ENCODE measurements around the gene SOSTDC1.

Gene SOSTDC1

DNA sequence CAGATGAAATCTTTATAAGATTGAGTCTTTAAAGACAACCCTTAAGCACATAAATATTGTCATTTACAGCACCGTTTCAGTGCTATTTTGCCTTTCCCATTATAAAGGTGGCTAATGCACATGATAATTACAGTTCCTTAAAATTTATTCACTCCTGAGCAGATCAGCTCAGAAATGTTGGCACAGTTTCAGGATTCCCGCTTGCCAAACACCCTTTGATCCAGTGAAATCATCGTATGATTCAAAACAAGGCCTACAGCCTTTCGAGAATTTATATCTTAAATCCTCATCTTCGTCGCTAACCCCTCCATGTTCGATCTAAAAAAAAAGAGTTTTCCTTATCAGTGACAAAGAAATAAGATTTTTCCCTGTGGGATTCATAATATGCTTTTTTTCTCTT lies 14.1 kb upstream of the SOSTDC1 start (continued):
- TF ChIP-seq, protein P1, sequence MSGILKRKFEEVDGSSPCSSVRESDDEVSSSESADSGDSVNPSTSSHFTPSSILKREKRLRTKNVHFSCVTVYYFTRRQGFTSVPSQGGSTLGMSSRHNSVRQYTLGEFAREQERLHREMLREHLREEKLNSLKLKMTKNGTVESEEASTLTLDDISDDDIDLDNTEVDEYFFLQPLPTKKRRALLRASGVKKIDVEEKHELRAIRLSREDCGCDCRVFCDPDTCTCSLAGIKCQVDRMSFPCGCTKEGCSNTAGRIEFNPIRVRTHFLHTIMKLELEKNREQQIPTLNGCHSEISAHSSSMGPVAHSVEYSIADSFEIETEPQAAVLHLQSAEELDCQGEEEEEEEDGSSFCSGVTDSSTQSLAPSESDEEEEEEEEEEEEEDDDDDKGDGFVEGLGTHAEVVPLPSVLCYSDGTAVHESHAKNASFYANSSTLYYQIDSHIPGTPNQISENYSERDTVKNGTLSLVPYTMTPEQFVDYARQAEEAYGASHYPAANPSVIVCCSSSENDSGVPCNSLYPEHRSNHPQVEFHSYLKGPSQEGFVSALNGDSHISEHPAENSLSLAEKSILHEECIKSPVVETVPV (CRISPR knock-in tag; IDR thresholded peaks at IDR 0.05): no peak
- TF ChIP-seq GLIS3 (CRISPR knock-in tag; IDR thresholded peaks at IDR 0.05) (no peak), ZFP30 (CRISPR knock-in tag; IDR thresholded peaks at IDR 0.05) (no peak), RARB (CRISPR knock-in tag; IDR thresholded peaks at IDR 0.05) (no peak), ZC3H10 (CRISPR knock-in tag; IDR thresholded peaks at IDR 0.05) (no peak), ZNF8 (CRISPR knock-in tag; IDR thresholded peaks at IDR 0.05) (no peak)

DNA sequence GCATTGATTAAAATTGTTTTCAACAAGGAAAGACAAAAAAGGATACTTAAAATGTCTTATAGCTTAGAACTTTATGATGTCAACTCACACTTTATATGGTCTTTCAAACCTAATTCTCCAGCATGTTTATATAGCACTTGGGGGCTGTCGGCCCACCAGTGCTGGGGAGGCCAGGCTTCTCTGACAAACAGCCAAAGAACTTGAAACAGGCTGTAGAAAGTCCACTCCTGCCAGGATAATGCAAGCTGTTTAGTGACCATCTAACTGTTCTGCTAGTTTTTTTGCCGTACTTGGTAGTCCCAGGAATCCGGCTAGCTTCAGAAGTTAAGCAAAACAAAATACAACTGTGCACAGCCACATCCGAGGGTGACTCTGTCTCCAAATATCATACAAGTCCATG lies 13.6 kb upstream of the SOSTDC1 start:
- TF ChIP-seq ZNF565 (CRISPR knock-in tag; conservative IDR thresholded peaks at IDR 0.05; ENCODE audit: low read depth): no peak
- TF ChIP-seq GLIS3 (CRISPR knock-in tag; IDR thresholded peaks at IDR 0.05): no peak
- TF ChIP-seq, protein P2, sequence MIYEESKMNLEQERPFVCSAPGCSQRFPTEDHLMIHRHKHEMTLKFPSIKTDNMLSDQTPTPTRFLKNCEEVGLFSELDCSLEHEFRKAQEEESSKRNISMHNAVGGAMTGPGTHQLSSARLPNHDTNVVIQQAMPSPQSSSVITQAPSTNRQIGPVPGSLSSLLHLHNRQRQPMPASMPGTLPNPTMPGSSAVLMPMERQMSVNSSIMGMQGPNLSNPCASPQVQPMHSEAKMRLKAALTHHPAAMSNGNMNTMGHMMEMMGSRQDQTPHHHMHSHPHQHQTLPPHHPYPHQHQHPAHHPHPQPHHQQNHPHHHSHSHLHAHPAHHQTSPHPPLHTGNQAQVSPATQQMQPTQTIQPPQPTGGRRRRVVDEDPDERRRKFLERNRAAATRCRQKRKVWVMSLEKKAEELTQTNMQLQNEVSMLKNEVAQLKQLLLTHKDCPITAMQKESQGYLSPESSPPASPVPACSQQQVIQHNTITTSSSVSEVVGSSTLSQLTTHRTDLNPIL (CRISPR knock-in tag; IDR thresholded peaks at IDR 0.05; ENCODE audit: low read depth): no peak
- TF ChIP-seq ZFP3 (CRISPR knock-in tag; IDR thresholded peaks at IDR 0.05): no peak
- TF ChIP-seq ZFP30 (CRISPR knock-in tag; IDR thresholded peaks at IDR 0.05): no peak
- TF ChIP-seq, protein P1 (CRISPR knock-in tag; IDR thresholded peaks at IDR 0.05): no peak
- TF ChIP-seq ZNF70 (CRISPR knock-in tag; IDR thresholded peaks at IDR 0.05): no peak
- TF ChIP-seq BACH2 (CRISPR knock-in tag; IDR thresholded peaks at IDR 0.05; ENCODE audit: borderline replicate concordance): no peak
- TF ChIP-seq ZC3H10 (CRISPR knock-in tag; IDR thresholded peaks at IDR 0.05): no peak
- no peak for TF ChIP-seq CSDC2 (CRISPR knock-in tag; IDR thresholded peaks at IDR 0.05)
- no peak for TF ChIP-seq TCF4 (CRISPR knock-in tag; IDR thresholded peaks at IDR 0.05; ENCODE audit: borderline replicate concordance)
- TF ChIP-seq TOX (CRISPR knock-in tag; IDR thresholded peaks at IDR 0.05; ENCODE audit: borderline replicate concordance): no peak
- TF ChIP-seq RARB (CRISPR knock-in tag; IDR thresholded peaks at IDR 0.05): no peak
- TF ChIP-seq, protein P3, sequence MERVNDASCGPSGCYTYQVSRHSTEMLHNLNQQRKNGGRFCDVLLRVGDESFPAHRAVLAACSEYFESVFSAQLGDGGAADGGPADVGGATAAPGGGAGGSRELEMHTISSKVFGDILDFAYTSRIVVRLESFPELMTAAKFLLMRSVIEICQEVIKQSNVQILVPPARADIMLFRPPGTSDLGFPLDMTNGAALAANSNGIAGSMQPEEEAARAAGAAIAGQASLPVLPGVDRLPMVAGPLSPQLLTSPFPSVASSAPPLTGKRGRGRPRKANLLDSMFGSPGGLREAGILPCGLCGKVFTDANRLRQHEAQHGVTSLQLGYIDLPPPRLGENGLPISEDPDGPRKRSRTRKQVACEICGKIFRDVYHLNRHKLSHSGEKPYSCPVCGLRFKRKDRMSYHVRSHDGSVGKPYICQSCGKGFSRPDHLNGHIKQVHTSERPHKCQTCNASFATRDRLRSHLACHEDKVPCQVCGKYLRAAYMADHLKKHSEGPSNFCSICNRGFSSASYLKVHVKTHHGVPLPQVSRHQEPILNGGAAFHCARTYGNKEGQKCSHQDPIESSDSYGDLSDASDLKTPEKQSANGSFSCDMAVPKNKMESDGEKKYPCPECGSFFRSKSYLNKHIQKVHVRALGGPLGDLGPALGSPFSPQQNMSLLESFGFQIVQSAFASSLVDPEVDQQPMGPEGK (CRISPR knock-in tag; IDR thresholded peaks at IDR 0.05; ENCODE audit: borderline replicate concordance): no peak
- no peak for TF ChIP-seq ARNTL (CRISPR knock-in tag; IDR thresholded peaks at IDR 0.05; ENCODE audit: borderline replicate concordance, low read depth)
- TF ChIP-seq, protein P4, sequence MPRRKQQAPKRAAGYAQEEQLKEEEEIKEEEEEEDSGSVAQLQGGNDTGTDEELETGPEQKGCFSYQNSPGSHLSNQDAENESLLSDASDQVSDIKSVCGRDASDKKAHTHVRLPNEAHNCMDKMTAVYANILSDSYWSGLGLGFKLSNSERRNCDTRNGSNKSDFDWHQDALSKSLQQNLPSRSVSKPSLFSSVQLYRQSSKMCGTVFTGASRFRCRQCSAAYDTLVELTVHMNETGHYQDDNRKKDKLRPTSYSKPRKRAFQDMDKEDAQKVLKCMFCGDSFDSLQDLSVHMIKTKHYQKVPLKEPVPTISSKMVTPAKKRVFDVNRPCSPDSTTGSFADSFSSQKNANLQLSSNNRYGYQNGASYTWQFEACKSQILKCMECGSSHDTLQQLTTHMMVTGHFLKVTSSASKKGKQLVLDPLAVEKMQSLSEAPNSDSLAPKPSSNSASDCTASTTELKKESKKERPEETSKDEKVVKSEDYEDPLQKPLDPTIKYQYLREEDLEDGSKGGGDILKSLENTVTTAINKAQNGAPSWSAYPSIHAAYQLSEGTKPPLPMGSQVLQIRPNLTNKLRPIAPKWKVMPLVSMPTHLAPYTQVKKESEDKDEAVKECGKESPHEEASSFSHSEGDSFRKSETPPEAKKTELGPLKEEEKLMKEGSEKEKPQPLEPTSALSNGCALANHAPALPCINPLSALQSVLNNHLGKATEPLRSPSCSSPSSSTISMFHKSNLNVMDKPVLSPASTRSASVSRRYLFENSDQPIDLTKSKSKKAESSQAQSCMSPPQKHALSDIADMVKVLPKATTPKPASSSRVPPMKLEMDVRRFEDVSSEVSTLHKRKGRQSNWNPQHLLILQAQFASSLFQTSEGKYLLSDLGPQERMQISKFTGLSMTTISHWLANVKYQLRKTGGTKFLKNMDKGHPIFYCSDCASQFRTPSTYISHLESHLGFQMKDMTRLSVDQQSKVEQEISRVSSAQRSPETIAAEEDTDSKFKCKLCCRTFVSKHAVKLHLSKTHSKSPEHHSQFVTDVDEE (CRISPR knock-in tag; IDR thresholded peaks at IDR 0.05): no peak
- TF ChIP-seq OSR1 (CRISPR knock-in tag; IDR thresholded peaks at IDR 0.05): no peak
- no peak for TF ChIP-seq SNAI2 (CRISPR knock-in tag; IDR thresholded peaks at IDR 0.05)
- no peak for TF ChIP-seq ISL1 (CRISPR knock-in tag; IDR thresholded peaks at IDR 0.05)
- TF ChIP-seq PPARA (CRISPR knock-in tag; IDR thresholded peaks at IDR 0.05; ENCODE audit: borderline replicate concordance): no peak

DNA sequence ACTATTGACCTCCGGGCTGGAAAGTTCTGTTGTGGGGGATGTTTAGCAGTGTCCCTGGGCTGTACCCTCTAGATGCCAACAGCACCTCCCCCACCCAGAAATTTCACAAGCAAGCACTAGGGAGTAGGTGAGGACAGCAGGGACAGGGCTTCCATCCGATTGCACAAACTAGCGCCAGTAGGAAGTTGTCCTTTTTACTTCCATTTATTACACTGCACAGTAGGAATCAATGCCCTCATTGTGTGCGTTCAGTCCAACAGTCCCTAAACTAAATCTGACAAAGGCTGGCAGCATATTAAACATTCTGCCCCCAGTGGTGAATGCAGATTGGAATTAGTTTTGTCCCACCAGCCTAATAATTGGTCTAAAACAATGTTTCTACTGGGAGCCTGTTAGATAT lies 6.4 kb upstream of the SOSTDC1 start:
- no peak for ATAC-seq

More for the DNA sequence above, 13.6 kb upstream of the SOSTDC1 start:
- no peak for ATAC-seq

More for the DNA sequence above, 6.4 kb upstream of the SOSTDC1 start:
- TF ChIP-seq SNAI2 (CRISPR knock-in tag; IDR thresholded peaks at IDR 0.05) (no peak), PPARA (CRISPR knock-in tag; IDR thresholded peaks at IDR 0.05; ENCODE audit: borderline replicate concordance) (no peak), ARNTL (CRISPR knock-in tag; IDR thresholded peaks at IDR 0.05; ENCODE audit: borderline replicate concordance, low read depth) (no peak), ZFP30 (CRISPR knock-in tag; IDR thresholded peaks at IDR 0.05) (no peak)
